ENCODE data around the gene TUSC7.

Gene TUSC7

DNA sequence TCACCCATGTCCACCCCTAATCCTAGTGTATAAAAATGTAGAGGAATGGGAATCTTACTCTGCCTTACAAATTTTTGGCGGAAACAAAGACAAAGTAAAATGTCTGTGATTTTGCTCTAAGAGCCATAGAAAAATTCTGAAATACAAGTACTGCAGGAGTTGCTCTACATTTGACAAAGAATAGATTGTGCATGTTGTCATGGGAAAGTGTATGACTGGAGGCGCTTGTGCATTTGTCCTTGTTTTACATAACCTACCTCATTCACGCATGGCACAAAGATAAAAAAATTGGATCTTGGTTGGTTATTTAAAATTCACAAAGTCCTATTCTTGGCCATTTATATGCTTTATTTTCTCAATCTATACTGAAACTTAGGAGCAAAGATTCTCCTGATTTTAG, 2.0 kb upstream of the TUSC7 start:
- Histone ChIP-seq H3K27me3 (no peaks in the 10 kb centered on the region), H3K36me3 (no peaks in the 10 kb centered on the region), H3K4me3 (no peak overlapping the region), H3K4me1 (no peaks in the 10 kb centered on the region), H3K27ac (no peak overlapping the region), H3K9me3 (no peaks in the 10 kb centered on the region)
- TF ChIP-seq, protein P1, sequence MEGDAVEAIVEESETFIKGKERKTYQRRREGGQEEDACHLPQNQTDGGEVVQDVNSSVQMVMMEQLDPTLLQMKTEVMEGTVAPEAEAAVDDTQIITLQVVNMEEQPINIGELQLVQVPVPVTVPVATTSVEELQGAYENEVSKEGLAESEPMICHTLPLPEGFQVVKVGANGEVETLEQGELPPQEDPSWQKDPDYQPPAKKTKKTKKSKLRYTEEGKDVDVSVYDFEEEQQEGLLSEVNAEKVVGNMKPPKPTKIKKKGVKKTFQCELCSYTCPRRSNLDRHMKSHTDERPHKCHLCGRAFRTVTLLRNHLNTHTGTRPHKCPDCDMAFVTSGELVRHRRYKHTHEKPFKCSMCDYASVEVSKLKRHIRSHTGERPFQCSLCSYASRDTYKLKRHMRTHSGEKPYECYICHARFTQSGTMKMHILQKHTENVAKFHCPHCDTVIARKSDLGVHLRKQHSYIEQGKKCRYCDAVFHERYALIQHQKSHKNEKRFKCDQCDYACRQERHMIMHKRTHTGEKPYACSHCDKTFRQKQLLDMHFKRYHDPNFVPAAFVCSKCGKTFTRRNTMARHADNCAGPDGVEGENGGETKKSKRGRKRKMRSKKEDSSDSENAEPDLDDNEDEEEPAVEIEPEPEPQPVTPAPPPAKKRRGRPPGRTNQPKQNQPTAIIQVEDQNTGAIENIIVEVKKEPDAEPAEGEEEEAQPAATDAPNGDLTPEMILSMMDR (IDR thresholded peaks at IDR 0.05): no peak
- DNase-seq: no peak
- intact Hi-C loops (cut with DNase I; ENCODE audit: low total_unique reads): no loop called here

GRCh38 chr3:116716490-116716889, 6.9 kb downstream of the TUSC7 start:
- DNase-seq: no peak
- intact Hi-C loops (cut with DNase I; ENCODE audit: low total_unique reads): no loop called here
- Histone ChIP-seq H3K27me3 (no peaks in the 10 kb centered on the region), H3K27ac (no peak overlapping the region), H3K36me3 (no peaks in the 10 kb centered on the region), H3K4me3 (no peak overlapping the region), H3K4me1 (no peaks in the 10 kb centered on the region), H3K9me3 (no peaks in the 10 kb centered on the region)
- TF ChIP-seq, protein P1 (IDR thresholded peaks at IDR 0.05): no peak

- Histone ChIP-seq H3K9me3 (no peaks in the 10 kb centered on the region), H3K4me3 (no peak overlapping the region), H3K27ac (no peak overlapping the region), H3K27me3 (no peaks in the 10 kb centered on the region), H3K36me3 (no peaks in the 10 kb centered on the region), H3K4me1 (no peaks in the 10 kb centered on the region)
- intact Hi-C loops (cut with DNase I; ENCODE audit: low total_unique reads): no loop called here
- no peak for DNase-seq
- TF ChIP-seq, protein P1 (IDR thresholded peaks at IDR 0.05): no peak
These were observed 8.0 kb downstream of the TUSC7 start for GRCh38 chr3:116717566-116717965.

GRCh38 chr3:116728454-116728853, 18.9 kb downstream of the TUSC7 start:
- DNase-seq: no peak
- TF ChIP-seq, protein P1 (IDR thresholded peaks at IDR 0.05): no peak
- H3K4me1 ChIP-seq: no peaks in the 10 kb centered on the region
- no peak overlapping the region for H3K27ac ChIP-seq
- no peaks in the 10 kb centered on the region for H3K9me3 ChIP-seq
- no peaks in the 10 kb centered on the region for H3K36me3 ChIP-seq
- H3K27me3 ChIP-seq: no peaks in the 10 kb centered on the region
- intact Hi-C loops (cut with DNase I; ENCODE audit: low total_unique reads): no loop called here
- H3K4me3 ChIP-seq: no peak overlapping the region

DNA sequence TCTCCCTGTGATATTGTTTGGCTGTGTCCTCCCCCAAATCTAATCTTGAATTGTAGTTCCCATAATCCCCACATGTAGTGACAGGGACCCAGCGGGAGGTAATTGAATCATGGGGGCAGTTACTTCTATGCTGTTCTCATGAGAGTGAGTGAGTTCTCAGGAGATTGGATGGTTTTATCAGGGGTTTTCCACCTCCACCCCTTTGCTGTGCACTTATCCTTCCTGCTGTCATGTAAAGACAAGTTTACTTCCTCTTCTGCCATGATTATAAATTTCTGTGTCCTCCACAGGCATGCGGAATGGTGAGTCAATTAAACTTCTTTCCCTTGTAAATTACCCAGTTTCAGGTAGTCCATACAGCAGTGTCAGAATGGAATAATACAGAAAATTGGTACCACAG, 24.7 kb downstream of the TUSC7 start:
- Histone ChIP-seq H3K27me3 (no peaks in the 10 kb centered on the region), H3K9me3 (no peaks in the 10 kb centered on the region), H3K4me3 (no peak overlapping the region), H3K4me1 (no peaks in the 10 kb centered on the region), H3K36me3 (no peaks in the 10 kb centered on the region), H3K27ac (no peak overlapping the region)
- no peak for DNase-seq
- TF ChIP-seq, protein P1 (IDR thresholded peaks at IDR 0.05): no peak
- intact Hi-C loops (cut with DNase I; ENCODE audit: low total_unique reads): no loop called here

- DNase-seq: no peak
- H3K4me3 ChIP-seq: no peak overlapping the region
- H3K36me3 ChIP-seq: no peaks in the 10 kb centered on the region
- intact Hi-C loops (cut with DNase I; ENCODE audit: low total_unique reads): no loop called here
- H3K4me1 ChIP-seq: no peaks in the 10 kb centered on the region
- H3K27ac ChIP-seq: no peak overlapping the region
- no peaks in the 10 kb centered on the region for H3K27me3 ChIP-seq
- no peaks in the 10 kb centered on the region for H3K9me3 ChIP-seq
- TF ChIP-seq, protein P1 (IDR thresholded peaks at IDR 0.05): no peak
These were observed 30.1 kb downstream of the TUSC7 start for GRCh38 chr3:116739678-116740077.

Measured in tibial artery (tissue), 4 donors.